Measurements from ENCODE around the gene G2E3. TPM values are rescaled to one million over a fixed set of nuclear protein-coding genes. Genes with fewer than 3 reads are reported as not detected.

Gene G2E3
- total and polyA plus RNA-seq, 2 donors (not counting 1 experiment from before 2014, with no cell fraction given), result 13.0 to 14.7 TPM

DNA sequence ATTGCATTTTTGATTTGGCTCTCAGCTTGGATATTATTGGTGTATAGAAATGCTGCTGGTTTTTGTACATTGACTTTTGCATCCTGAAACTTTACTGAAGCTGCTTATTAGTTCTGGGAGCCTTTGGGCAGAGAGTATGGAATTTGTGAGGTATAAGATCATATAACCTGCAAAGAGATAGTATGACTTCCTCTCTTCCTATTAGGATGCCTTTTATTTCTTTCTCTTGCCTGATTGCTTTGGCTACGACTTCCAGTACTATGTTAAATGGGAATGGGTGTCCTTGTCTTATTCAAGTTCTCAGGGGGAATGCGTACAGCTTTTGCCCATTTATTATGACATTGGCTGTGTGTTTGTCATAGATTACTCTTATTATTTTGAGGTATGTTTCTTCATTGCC, 86.6 kb downstream of the G2E3 start:
- H3K4me2 ChIP-seq (ENCODE audit: extremely low read depth, insufficient read depth, low read length), result no peak overlapping the region
- no peaks in the 10 kb centered on the region for H3K27me3 ChIP-seq (ENCODE audit: control insufficient read depth, insufficient read depth, low read length)
- H2AFZ ChIP-seq (ENCODE audit: low read length), result no peak overlapping the region
- DNase-seq (ENCODE audit: low read depth in 2 of 2), result no peak
- H3K4me3 ChIP-seq (replicated peaks in 1 of 4; ENCODE audit: control extremely low read depth in 1 of 4, insufficient read depth in 1 of 4, low read depth in 3 of 4, low read length in 4 of 4), result no peak overlapping the region
- no peak overlapping the region for H3K9ac ChIP-seq (ENCODE audit: insufficient read depth, low read length)
- no peaks in the 10 kb centered on the region for H4K20me1 ChIP-seq (ENCODE audit: control insufficient read depth, extremely low read depth, insufficient read depth, low read length)
- no peaks in the 10 kb centered on the region for H3K4me1 ChIP-seq (ENCODE audit: control insufficient read depth, extremely low read depth, insufficient read depth, low read length)
- H3K79me2 ChIP-seq (ENCODE audit: control insufficient read depth, insufficient read depth, low read length), result peaks cover 13% of the 10 kb centered on the region
- no peak overlapping the region for H3K27ac ChIP-seq (ENCODE audit: insufficient read depth, low read length)
- no peak for TF ChIP-seq EZH2 (IDR thresholded peaks at IDR 0.05; ENCODE audit: low read length, missing control alignments)
- TF ChIP-seq, protein P1, sequence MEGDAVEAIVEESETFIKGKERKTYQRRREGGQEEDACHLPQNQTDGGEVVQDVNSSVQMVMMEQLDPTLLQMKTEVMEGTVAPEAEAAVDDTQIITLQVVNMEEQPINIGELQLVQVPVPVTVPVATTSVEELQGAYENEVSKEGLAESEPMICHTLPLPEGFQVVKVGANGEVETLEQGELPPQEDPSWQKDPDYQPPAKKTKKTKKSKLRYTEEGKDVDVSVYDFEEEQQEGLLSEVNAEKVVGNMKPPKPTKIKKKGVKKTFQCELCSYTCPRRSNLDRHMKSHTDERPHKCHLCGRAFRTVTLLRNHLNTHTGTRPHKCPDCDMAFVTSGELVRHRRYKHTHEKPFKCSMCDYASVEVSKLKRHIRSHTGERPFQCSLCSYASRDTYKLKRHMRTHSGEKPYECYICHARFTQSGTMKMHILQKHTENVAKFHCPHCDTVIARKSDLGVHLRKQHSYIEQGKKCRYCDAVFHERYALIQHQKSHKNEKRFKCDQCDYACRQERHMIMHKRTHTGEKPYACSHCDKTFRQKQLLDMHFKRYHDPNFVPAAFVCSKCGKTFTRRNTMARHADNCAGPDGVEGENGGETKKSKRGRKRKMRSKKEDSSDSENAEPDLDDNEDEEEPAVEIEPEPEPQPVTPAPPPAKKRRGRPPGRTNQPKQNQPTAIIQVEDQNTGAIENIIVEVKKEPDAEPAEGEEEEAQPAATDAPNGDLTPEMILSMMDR (conservative IDR thresholded peaks at IDR 0.05 in 1 of 2, IDR thresholded peaks at IDR 0.05 in 1 of 2; ENCODE audit: low read depth in 1 of 2, low read length in 2 of 2), result no peak
- no peaks in the 10 kb centered on the region for H3K36me3 ChIP-seq (ENCODE audit: control insufficient read depth, insufficient read depth, low read length)
- no peaks in the 10 kb centered on the region for H3K9me3 ChIP-seq (ENCODE audit: control insufficient read depth, insufficient read depth, low read depth, low read length)

DNA sequence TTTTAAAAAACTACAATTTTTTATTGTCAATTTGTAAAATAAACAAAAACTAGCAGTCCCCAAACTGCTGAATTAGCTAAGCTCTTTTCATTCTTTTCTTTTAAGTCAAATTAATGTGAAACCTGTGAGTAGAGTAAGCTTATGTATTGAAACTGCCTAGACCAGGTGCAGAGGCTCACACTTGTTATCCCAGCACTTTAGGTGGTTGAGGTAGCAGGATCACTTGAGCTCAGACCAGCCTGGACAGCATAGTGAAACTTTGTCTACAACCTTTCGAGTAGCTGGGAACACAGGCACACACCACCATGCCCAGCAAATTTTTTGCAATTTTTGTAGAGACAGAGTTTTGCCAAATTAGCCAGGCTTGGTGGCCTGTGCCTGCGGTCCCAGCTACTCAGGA, 89.5 kb downstream of the G2E3 start:
- Histone ChIP-seq H3K27me3 (ENCODE audit: control insufficient read depth, insufficient read depth, low read length) (no peaks in the 10 kb centered on the region), H3K4me3 (replicated peaks in 1 of 4; ENCODE audit: control extremely low read depth in 1 of 4, insufficient read depth in 1 of 4, low read depth in 3 of 4, low read length in 4 of 4) (no peak overlapping the region), H3K27ac (ENCODE audit: insufficient read depth, low read length) (no peak overlapping the region), H4K20me1 (ENCODE audit: control insufficient read depth, extremely low read depth, insufficient read depth, low read length) (no peaks in the 10 kb centered on the region), H3K79me2 (ENCODE audit: control insufficient read depth, insufficient read depth, low read length) (peaks cover 13% of the 10 kb centered on the region), H3K36me3 (ENCODE audit: control insufficient read depth, insufficient read depth, low read length) (peaks cover 2% of the 10 kb centered on the region), H3K9me3 (ENCODE audit: control insufficient read depth, insufficient read depth, low read depth, low read length) (no peaks in the 10 kb centered on the region), H2AFZ (ENCODE audit: low read length) (no peak overlapping the region), H3K4me2 (ENCODE audit: extremely low read depth, insufficient read depth, low read length) (no peak overlapping the region), H3K4me1 (ENCODE audit: control insufficient read depth, extremely low read depth, insufficient read depth, low read length) (no peaks in the 10 kb centered on the region), H3K9ac (ENCODE audit: insufficient read depth, low read length) (no peak overlapping the region)
- TF ChIP-seq EZH2 (IDR thresholded peaks at IDR 0.05; ENCODE audit: low read length, missing control alignments), result no peak
- TF ChIP-seq, protein P1 (conservative IDR thresholded peaks at IDR 0.05 in 1 of 2, IDR thresholded peaks at IDR 0.05 in 1 of 2; ENCODE audit: low read depth in 1 of 2, low read length in 2 of 2), result no peak
- DNase-seq (ENCODE audit: low read depth in 2 of 2), result no peak

DNA sequence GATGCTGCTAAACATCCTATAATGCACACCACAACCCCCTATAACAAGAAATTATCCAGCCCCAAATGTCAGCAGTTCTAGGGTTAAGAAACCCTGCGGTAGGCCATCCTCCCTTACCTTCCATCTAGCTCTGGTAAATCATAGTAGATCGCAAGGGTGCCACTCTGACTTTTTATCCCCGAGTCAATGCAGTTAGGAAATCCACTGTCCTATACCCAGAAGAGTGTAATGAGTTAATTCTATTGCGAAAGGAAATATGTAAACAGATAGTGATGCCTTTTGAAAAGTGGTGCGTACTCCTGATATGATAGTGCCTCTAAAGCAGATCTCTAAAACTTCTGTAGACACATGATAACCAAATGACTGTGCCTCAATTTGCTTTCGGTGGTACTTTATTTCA, 93.0 kb downstream of the G2E3 start:
- DNase-seq (ENCODE audit: low read depth in 2 of 2), result peak in 1 of 2 donors; percentile 13
- no peaks in the 10 kb centered on the region for H4K20me1 ChIP-seq (ENCODE audit: control insufficient read depth, extremely low read depth, insufficient read depth, low read length)
- H3K27ac ChIP-seq (ENCODE audit: insufficient read depth, low read length), result no peak overlapping the region
- no peak overlapping the region for H3K4me3 ChIP-seq (replicated peaks in 1 of 4; ENCODE audit: control extremely low read depth in 1 of 4, insufficient read depth in 1 of 4, low read depth in 3 of 4, low read length in 4 of 4)
- no peak overlapping the region for H3K9ac ChIP-seq (ENCODE audit: insufficient read depth, low read length)
- TF ChIP-seq EZH2 (IDR thresholded peaks at IDR 0.05; ENCODE audit: low read length, missing control alignments), result no peak
- TF ChIP-seq, protein P1 (conservative IDR thresholded peaks at IDR 0.05 in 1 of 2, IDR thresholded peaks at IDR 0.05 in 1 of 2; ENCODE audit: low read depth in 1 of 2, low read length in 2 of 2), result no peak
- peaks cover 1% of the 10 kb centered on the region for H3K79me2 ChIP-seq (ENCODE audit: control insufficient read depth, insufficient read depth, low read length)
- no peaks in the 10 kb centered on the region for H3K27me3 ChIP-seq (ENCODE audit: control insufficient read depth, insufficient read depth, low read length)
- peaks cover 2% of the 10 kb centered on the region for H3K4me1 ChIP-seq (ENCODE audit: control insufficient read depth, extremely low read depth, insufficient read depth, low read length)
- H3K36me3 ChIP-seq (ENCODE audit: control insufficient read depth, insufficient read depth, low read length), result peaks cover 5% of the 10 kb centered on the region
- H3K9me3 ChIP-seq (ENCODE audit: control insufficient read depth, insufficient read depth, low read depth, low read length), result no peaks in the 10 kb centered on the region
- no peak overlapping the region for H2AFZ ChIP-seq (ENCODE audit: low read length)
- no peak overlapping the region for H3K4me2 ChIP-seq (ENCODE audit: extremely low read depth, insufficient read depth, low read length)

All from fibroblast of lung (primary cell).